ENCODE data around the gene RTKN.

Gene RTKN

GRCh38 chr2:74375838-74376237 lies 65.9 kb downstream of the RTKN start:
- no peak for DNase-seq

Measured in GDM1 (cell line).